Spleen (tissue), 7 donors: Measurements from ENCODE around the gene GUCD1.

Experiments
- POLR2A ChIP-seq, 3 donors: fragments of 450-650 bp; IDR thresholded peaks; one replicate each; pipeline ENCODE4 v1.5.1; 2017; ENCODE audit warnings: antibody characterized with exemption in 3 of 3, mild to moderate bottlenecking in 1 of 3
- TF ChIP-seq, protein P1 (sequence below), 11 experiments: fragments of 200-600 bp in 7 of 11; fragments of 450-650 bp in 4 of 11; sonication (generic) in 4 of 11; IDR thresholded peaks in 8 of 11; conservative IDR thresholded peaks in 3 of 11; 1 replicate in 7 of 11; 2 replicates in 4 of 11; pipeline versions ENCODE4 v1.4.0 to v1.8.0; 2016 to 2021; ENCODE audit warnings: antibody characterized with exemption in 11 of 11, inconsistent platforms in 4 of 11, mild to moderate bottlenecking in 1 of 11
- donor health status: DM: no; HTN: no; CAD: no; lungs with moderate emphysema.
- donor health status: DM: no; HTN: no; CAD: no.
- donor health status: DM: no; HTN: no; CAD: no.

DNA sequence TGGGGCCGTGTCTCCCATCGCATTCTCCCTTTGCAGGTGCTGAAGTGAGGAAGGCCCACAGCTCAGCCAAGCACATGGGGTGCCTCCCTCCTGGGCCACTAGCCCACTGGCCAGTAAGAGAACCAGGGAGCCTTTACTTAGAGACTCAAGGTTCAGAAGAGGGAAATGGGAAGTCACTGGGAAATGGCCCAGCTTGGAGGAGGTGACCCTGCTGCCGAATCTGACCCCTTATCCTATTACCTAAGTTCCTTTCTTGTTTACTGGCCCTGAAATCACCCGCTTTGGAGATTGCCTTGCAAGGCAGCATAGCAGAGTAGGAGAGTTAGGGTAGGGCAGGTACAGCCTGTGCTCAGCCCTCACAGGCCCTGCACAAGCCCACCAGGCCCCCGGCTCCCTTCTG, 35.4 kb downstream of the GUCD1 start:
- TF ChIP-seq, protein P1, sequence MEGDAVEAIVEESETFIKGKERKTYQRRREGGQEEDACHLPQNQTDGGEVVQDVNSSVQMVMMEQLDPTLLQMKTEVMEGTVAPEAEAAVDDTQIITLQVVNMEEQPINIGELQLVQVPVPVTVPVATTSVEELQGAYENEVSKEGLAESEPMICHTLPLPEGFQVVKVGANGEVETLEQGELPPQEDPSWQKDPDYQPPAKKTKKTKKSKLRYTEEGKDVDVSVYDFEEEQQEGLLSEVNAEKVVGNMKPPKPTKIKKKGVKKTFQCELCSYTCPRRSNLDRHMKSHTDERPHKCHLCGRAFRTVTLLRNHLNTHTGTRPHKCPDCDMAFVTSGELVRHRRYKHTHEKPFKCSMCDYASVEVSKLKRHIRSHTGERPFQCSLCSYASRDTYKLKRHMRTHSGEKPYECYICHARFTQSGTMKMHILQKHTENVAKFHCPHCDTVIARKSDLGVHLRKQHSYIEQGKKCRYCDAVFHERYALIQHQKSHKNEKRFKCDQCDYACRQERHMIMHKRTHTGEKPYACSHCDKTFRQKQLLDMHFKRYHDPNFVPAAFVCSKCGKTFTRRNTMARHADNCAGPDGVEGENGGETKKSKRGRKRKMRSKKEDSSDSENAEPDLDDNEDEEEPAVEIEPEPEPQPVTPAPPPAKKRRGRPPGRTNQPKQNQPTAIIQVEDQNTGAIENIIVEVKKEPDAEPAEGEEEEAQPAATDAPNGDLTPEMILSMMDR (IDR thresholded peaks at IDR 0.05 in 8 of 11, conservative IDR thresholded peaks at IDR 0.05 in 3 of 11), result no peak
- no peak for TF ChIP-seq POLR2A (IDR thresholded peaks at IDR 0.05)
